ENCODE results near the gene EFNA5.

Gene EFNA5

GRCh38 chr5:107603349-107603748 lies 67.4 kb downstream of the EFNA5 start:
- DNase-seq (ENCODE audit: low read depth in 2 of 2): no peak

GRCh38 chr5:107602896-107603295 lies 67.8 kb downstream of the EFNA5 start:
- DNase-seq (ENCODE audit: low read depth in 2 of 2): no peak

DNA sequence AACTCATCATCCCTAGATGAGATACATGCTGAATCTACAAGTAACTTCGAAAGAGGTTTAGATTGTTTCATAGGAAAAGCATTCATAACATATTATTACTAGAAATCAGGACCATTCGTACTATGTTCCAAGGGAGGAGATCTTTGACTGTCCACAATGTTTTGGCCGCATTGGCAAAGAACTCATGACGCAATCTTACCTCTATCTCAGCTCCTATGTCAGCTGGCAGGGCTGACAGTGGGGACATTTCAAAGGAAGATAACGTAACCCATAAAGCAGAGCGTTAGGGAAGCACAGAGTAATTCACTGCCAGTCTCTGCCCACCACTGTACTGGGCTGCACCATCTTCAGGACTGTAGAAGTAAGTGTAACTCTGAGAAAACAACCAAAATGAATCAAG lies 69.7 kb downstream of the EFNA5 start:
- no peak for DNase-seq (ENCODE audit: low read depth in 2 of 2)

- DNase-seq (ENCODE audit: low read depth in 2 of 2): no peak
Observed at GRCh38 chr5:107598958-107599357, 71.8 kb downstream of the EFNA5 start.

DNA sequence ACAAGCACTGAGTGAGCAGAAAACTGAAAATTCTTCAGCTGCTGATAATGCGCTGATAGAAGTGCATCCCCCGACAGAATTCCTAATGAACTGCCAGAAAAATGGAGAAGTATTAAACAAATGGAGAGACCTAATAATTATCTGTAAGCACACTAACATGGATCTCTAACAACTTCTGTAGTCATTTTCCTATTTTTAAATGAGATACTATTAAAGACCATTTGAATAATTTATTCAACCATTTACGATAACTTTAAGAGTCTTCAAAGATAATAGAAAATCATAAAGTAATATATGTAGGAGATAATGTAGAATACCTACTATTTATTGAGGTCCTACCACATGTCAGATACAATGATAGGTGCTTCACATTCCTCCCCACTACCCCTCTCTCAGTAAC lies 72.9 kb downstream of the EFNA5 start:
- no peak for DNase-seq (ENCODE audit: low read depth in 2 of 2)

DNA sequence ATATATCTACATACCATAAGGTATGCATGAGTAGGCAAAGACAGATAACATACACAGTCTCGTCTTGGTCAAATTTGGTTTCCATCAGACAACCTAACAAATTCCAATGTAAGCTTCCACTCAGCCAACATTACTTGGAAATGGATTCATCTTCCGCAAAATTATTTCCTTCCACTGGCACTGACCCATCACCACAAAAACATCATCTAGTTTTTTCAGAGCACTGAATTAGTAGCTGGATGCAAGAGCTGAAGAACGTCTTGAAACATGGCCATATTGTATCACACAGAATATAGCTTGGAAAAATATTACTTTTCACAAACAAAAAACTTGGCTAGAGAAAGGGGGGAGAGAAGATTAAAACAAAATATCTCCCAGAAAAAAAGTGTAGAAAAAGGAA lies 73.5 kb downstream of the EFNA5 start:
- DNase-seq (ENCODE audit: low read depth in 2 of 2): no peak

DNA sequence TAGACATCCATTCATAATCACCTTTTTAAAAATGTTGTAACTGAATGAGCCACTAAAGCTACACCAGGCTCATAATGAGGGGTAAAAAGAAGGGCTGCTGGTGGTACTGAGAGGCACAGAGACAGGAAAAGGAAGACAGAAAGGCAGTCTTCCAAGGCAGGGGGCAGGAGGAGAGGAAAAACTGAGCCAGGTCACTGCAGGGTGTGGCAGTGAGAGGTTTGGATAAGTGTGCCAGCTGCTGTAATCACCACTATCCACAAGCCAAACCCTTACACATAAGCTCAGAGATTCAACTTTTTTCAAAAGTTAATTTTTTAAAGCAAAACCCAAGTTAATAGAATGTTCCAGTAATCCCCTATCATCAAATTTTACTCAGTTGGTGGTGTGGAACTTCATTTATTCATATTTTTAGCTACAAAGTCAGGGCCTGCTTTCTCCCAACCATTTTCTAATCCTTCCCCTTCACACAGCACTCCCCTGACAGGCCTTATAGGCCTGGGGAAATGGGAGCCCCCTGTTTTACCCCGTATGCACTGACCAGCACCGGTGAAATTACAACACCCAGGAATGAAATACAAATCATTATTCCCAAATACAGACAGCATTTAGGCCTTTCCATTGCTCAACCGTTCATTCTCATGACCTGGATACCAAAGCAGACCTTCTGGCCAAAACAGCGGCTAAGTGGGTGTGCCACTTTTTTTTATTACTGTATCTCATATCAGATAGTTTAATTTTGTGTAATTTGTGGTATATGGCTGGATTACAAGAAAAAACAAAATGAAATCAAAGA lies 76.3 kb downstream of the EFNA5 start:
- no peak for DNase-seq (ENCODE audit: low read depth in 2 of 2)

DNA sequence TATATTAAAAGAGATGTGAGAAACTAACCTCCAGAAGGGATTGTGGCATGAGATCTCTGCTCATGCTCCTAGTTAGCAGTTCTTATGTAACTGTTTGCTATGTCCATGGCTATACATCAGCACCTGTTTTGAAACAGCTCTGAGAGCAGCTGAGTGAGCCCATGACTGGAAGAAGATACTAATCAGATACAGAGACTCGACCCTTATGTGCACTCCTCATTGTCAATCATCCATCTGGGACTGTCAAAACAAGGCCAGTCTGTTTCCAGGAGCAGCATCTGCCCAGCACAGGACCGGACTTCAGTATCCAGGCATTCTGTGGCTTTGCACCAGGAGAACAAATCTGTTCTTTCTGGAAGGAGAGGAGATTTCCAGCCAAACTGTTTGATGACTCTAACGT lies 77.7 kb downstream of the EFNA5 start:
- no peak for DNase-seq (ENCODE audit: low read depth in 2 of 2)

DNA sequence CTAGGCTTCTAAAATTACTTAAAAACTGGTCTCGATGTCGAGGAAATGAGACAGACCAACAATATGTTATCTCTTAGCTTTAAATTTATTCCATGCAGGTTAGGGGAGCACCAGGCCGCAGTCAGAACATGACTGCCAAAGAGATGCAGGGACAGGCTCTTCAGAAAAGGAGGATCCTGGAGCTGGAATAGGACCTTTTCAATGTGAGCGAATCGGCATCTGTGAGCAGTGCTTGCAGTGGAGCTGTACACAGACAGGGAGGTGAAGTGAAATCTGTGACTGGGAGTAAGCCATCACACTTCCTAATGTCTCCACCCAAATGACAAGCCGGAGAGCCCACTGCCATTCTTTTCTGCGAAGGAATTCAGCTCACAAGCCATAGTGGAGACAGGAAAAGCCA lies 78.2 kb downstream of the EFNA5 start:
- no peak for DNase-seq (ENCODE audit: low read depth in 2 of 2)

DNA sequence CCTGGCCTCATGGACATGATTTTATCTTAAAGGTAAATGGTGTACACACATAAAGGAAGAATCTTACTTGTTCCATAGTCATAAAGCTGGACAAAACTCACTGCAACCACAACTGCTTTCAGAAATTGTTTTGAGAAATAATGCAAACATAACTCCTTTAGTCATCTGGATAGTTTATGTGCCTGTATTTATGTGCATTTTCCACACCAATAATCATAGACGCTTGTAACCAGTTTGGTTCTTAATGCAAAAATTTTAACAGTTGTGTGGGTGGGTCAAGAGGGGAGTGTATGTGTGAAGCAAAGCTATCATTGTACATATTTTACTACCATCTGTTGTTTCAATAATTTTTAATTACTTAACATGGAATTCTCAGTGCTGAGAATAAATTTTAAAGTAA lies 80.1 kb downstream of the EFNA5 start:
- DNase-seq (ENCODE audit: low read depth in 2 of 2): no peak

DNA sequence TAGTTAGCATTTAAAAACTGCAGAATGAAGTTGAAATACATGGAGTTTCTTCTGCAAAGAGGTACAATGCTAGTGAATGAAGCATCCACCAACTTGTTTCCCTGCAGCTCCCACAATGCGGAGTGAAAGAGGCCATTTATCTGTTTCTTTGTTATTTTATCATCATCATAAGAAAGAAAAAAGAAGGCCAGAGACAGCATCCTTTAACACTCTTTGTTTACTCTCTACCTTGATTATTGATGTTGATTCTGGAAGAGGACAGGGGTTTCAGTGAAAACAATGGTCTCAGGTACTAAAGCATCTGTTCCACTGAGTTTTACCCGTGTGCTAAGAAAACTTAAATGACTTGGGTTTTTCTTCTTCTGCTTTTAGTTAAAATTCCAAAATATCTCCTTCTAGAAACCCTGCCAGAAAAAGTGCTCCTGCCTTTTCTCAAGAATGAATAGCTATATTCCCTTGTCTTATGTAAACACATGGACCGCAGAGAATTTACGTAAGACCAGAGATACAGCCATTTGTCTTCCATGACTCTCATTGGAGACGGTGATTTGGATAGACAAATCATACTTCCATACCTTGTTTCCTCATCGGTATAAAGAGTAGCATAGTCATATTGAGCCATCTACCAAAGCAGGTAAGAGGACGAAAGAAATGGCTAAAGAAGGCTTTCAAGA lies 81.1 kb downstream of the EFNA5 start:
- no peak for DNase-seq (ENCODE audit: low read depth in 2 of 2)

- DNase-seq (ENCODE audit: low read depth in 2 of 2): no peak
Observed at GRCh38 chr5:107582625-107583024, 88.1 kb downstream of the EFNA5 start.

DNA sequence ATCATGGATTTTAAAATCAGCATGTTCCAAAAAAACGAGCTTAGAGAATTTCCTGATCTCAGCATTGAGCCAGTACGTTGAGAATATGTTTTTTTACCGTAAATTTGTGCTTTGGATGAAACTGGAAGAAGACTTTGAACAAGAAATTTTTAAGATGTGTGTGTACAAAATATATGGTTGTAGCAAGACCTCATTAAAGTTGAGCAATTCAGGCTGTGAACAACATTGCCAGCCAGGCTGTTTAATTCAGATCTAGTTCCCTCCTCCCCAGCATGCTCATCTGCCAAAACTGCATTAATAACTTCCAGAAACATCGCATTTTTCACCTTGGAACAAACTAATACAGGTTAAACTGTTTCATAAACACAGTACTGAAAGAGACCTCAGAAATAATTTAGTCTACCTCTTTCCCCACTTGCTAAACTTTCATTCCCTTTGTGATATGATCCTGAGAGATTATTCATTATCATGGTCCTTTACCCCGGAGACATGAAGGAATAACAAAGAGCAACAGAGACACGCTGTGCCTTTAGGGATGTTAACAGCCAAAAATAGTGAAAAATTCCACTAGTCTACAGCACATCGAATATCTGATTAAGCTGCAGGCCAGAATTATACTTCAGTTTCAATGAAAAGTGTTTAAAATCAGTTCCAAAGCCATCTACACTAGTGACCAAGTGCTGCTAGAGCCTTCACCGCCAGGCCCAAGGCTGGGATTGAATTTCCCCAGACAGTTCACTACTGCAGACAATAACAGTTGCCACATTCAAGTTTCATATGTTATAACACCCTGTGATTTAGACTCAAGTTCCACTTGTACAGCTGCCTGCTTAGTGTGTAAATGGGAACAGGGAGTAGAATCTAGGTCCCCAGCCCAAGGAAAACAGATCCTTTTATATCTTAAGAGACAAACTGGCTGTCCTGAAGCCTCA lies 89.6 kb downstream of the EFNA5 start:
- DNase-seq (ENCODE audit: low read depth in 2 of 2): peak; percentile 31 to 36

- DNase-seq (ENCODE audit: low read depth in 2 of 2): no peak
Observed at GRCh38 chr5:107578051-107578635, 92.6 kb downstream of the EFNA5 start.

GRCh38 chr5:107577394-107577950 lies 93.3 kb downstream of the EFNA5 start:
- DNase-seq (ENCODE audit: low read depth in 2 of 2): no peak

GRCh38 chr5:107576736-107577393 lies 93.9 kb downstream of the EFNA5 start:
- no peak for DNase-seq (ENCODE audit: low read depth in 2 of 2)

DNA sequence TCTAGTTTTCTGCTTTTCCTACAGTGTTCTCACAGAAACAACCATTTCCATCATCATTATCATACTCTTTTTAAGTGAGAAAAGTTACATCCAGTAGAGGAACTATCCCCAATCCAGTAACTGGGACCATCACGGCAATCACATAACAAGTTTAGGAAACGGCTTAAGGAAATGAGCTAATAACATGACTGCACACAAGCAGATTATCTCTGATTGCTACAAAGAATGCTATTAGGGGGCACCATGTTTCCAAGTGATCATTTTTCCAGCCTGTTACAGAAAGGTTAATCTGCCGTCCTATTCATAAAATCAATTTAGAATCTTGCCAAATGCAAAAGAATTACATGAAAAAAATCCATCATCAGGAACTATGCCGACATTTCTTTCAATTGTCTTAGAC lies 94.6 kb downstream of the EFNA5 start:
- no peak for DNase-seq (ENCODE audit: low read depth in 2 of 2)

DNA sequence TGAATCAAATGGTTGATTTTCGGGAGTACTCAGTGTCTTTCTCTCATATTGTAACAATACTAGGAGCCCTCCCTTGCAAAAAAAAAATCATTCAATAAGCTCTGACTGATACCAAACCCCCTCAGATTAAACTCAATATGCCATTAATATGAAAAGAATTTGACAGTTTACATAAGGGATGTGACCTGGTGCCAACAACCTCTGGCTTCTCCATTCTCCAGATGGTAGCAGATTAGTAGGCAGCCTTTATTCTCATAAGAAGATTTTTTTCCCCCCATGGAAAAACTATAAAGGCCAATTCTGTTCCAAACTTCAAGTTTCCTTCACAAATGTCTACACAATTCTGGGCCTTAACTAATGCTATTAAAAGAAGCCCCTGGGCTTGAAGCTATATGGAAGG lies 96.5 kb downstream of the EFNA5 start:
- no peak for DNase-seq (ENCODE audit: low read depth in 2 of 2)

- DNase-seq (ENCODE audit: low read depth in 2 of 2): no peak
Observed at GRCh38 chr5:107572715-107573368, 97.9 kb downstream of the EFNA5 start.

Data from fibroblast of skin of left quadriceps (primary cell).